ENCODE measurements around the gene DUS3L.
"Not testable (repeated sequence)": the region's sequence is repeated elsewhere in the genome, so short reads cannot be mapped to it uniquely, and the experiment has no call there.

DUS3L gene

GRCh38 chr19:5767949-5768348 lies 23.0 kb downstream of the DUS3L start:
- no peak for DNase-seq

- no peak for DNase-seq
These were observed 25.7 kb downstream of the DUS3L start for GRCh38 chr19:5765220-5765619.

DNA sequence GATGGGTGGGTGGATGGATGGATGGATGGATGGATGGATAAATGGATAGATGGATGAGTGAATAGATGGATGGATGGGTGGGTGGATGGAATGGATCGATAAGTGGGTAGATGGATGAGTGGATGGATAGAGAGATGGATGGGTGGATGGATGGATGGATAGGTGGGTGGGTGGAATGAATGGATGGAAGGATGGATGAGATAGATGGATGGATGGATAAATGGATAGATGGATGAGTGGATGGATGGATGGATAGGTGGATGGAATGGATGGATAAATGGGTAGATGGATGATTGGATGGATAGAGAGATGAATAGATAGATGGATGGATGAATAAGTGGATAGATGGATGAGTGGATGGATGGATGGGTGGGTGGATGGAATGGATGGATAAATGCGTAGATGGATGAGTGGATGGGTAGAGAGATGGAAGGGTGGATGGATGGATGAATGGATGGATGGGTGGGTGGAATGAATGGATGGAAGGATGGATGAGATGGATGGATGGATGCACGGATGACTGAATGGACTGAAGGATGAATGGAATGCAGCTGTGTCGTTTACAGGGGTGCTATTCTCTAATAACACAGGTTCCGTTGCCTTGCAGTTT lies 28.2 kb downstream of the DUS3L start:
- no peak for DNase-seq

DNA sequence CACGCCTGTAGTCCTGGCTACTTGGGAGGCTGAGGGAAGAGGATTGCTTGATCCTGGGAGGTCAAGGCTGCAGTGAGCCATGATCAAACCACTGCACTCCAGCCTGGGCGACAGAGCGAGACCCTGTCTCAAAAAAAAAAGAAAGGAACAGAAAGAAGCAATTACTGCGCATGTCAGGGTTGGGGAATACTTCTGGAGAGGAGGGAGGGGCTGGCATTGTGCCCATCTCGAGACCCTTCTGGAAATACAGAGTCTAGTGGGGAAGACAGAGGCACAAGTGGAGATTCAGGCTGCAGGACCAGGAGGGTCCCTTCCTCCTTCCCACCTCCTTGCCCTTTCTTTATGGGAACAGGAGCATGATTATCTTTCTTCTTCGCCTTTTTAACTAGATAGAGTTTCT lies 37.2 kb downstream of the DUS3L start:
- no peak for DNase-seq

- DNase-seq, result no peak
These were observed 39.3 kb downstream of the DUS3L start for GRCh38 chr19:5751709-5752108.

DNA sequence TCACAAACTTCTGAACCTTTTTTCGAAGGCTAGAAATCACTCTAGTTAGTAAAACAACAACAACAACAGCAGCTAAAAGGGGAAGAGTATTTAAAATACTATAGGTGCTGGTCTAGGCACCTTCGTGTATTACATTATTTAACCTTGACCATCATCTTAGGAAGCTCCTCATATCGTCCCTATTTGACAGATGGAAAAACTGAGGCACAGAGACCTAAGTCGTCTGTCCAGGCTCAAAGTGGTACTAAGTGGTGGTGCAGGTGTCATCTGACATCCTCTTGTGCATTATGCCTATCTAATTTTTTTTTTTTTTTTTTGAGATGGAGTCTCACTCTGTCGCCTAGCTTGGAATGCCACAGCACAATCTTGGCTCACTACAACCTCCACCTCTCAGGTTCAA lies 41.5 kb downstream of the DUS3L start:
- DNase-seq, result no peak

DNA sequence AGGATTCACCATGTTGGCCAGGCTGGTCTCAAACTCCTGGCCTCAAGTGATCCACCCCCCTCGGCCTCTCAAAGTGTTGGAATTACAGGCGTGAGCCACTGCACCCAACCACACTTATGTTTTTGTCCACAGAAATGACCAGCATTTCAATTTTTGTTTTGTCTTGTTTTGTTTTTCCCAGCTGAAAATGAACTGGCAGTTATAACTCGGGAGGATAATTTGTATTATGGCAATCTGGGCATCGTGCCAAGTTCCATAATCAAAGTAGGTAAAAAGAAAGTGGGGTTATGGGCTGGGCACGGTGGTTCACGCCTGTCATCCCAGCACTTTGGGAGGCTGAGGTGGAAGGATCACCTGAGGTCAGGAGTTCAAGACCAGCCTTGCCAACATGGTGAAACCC lies 42.0 kb downstream of the DUS3L start:
- not testable (repeated sequence) for DNase-seq

DNA sequence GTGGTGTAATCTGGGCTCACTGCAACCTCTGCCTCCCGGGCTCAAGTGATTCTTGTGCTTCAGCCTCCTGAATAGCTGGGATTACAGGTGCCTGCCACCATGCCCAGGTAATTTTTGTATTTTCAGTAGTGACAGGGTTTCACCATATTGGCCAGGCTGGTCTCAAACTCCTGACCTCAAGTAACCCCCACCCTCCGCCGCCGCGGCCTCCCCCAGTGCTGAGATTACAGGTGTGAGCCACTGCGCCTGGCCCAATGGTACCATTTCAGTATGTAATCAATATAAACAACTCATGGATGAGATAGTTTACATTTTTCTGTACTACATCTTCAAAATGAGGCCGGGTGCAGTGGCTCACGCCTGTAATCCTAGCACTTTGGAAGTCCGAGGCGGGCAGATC lies 46.0 kb downstream of the DUS3L start:
- DNase-seq, result not testable (repeated sequence)

- no peak for DNase-seq
These were observed 47.3 kb downstream of the DUS3L start for GRCh38 chr19:5743630-5744029.

- no peak for DNase-seq
These were observed 48.9 kb downstream of the DUS3L start for GRCh38 chr19:5742051-5742450.

DNA sequence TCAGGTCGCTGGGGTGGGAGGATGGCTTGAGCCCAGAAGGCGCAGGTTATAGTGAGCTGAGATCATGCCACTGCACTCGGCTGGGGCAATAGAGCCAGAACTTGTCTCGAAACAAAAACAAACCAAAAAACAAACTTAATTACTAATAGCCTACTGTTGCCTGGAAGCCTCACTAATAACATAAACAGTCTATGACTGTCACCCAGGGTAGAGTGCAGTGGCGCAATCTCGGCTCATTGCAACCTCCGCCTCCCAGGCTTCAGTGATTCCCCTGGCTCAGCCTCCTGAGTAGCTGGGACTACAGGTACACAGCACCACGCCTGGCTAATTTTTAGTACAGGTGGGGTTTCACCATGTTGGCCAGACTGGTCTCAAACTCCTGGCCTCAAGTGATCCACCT lies 52.5 kb downstream of the DUS3L start:
- no peak for DNase-seq

All from stimulated activated naive CD4-positive, alpha-beta T cell treated with Interleukin-2 at 50 U/mL for 16 hours (primary cell).